SU-DHL-6 (cell line): ENCODE measurements around the gene ADGRF5.

Source experiments
- EZH2phosphoT487 ChIP-seq: fragments of 200-600 bp; sonication (generic), shearing (Covaris generic); conservative IDR thresholded peaks from 2 replicates; pipeline ENCODE4 v1.6.1; 2018; ENCODE audit warnings: mild to moderate bottlenecking, antibody characterized with exemption, low read length, moderate library complexity, mixed read lengths
- TF ChIP-seq, protein P1 (sequence below): fragments of 200-600 bp; sonication (generic); IDR thresholded peaks from one replicate; pipeline ENCODE4 v1.5.1; 2017; ENCODE audit warnings: antibody characterized with exemption, mild to moderate bottlenecking, low read length, moderate library complexity; ENCODE audit not compliant: insufficient read depth, poor library complexity, severe bottlenecking

DNA sequence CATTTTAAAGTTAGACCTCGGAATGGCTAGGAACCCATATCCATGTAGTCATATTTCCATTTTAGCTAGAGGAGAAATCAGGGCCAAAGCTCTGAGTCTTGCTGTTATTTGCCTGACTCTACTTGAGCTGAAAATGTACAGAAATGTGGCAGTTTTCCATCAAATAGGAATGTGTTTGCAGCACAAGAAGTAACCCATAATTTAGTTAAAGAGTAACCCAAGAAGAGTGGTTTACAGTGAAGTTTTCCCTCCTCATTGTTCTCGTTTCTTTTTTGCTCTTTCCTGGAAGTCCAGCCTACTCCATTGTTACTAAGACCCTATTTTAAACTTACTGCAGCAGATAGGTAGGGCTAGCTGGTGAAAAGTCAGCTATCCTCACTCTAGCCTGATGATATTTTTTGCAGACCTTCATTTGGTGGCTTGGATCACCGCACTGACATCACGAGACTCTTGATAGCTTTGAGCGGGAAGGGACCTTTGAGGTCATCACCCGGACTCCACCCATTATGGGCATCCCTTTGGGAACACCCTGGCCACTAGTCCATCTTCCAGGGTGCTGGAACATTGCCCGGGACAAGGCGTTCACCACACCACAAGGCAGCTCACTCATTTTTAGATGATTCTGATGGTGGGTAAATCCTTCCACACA is 28.0 kb upstream of the ADGRF5 start:
- TF ChIP-seq, protein P1, sequence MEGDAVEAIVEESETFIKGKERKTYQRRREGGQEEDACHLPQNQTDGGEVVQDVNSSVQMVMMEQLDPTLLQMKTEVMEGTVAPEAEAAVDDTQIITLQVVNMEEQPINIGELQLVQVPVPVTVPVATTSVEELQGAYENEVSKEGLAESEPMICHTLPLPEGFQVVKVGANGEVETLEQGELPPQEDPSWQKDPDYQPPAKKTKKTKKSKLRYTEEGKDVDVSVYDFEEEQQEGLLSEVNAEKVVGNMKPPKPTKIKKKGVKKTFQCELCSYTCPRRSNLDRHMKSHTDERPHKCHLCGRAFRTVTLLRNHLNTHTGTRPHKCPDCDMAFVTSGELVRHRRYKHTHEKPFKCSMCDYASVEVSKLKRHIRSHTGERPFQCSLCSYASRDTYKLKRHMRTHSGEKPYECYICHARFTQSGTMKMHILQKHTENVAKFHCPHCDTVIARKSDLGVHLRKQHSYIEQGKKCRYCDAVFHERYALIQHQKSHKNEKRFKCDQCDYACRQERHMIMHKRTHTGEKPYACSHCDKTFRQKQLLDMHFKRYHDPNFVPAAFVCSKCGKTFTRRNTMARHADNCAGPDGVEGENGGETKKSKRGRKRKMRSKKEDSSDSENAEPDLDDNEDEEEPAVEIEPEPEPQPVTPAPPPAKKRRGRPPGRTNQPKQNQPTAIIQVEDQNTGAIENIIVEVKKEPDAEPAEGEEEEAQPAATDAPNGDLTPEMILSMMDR = no peak
- no peak for TF ChIP-seq EZH2phosphoT487
